DMS79 treated with DMSO at 0.1 percent for 48 hours (cell line): ENCODE data around the gene SLC30A2.

Experiments used
- DNase-seq: peaks from one replicate; lab custom pipeline; 2025; lab: John Stamatoyannopoulos, UW

The SLC30A2 gene

GRCh38 chr1:26069941-26070295 is 24.0 kb upstream of the SLC30A2 start:
- DNase-seq: no peak

GRCh38 chr1:26067432-26067911 is 21.6 kb upstream of the SLC30A2 start, which contains the start of gene TRIM63:
TSS of gene TRIM63 (minus strand) at chr1:26067630. CDS start at chr1:26067494, 136 bp downstream.
- no peak for DNase-seq

- DNase-seq: no peak
Observed at GRCh38 chr1:26066857-26067256, 20.9 kb upstream of the SLC30A2 start.

- DNase-seq: no peak
Observed at GRCh38 chr1:26066160-26066559, 20.2 kb upstream of the SLC30A2 start.

GRCh38 chr1:26064553-26064952 is 18.6 kb upstream of the SLC30A2 start:
- DNase-seq: no peak

- DNase-seq: no peak
Observed at GRCh38 chr1:26060832-26061574, 15.1 kb upstream of the SLC30A2 start.

GRCh38 chr1:26059906-26060305 is 14.0 kb upstream of the SLC30A2 start:
- no peak for DNase-seq

GRCh38 chr1:26058052-26058595 is 12.2 kb upstream of the SLC30A2 start:
- no peak for DNase-seq

- no peak for DNase-seq
Observed at GRCh38 chr1:26057189-26057588, 11.3 kb upstream of the SLC30A2 start.

GRCh38 chr1:26055041-26055440 is 9.1 kb upstream of the SLC30A2 start:
- no peak for DNase-seq

- DNase-seq: no peak
Observed at GRCh38 chr1:26053718-26054560, 8.0 kb upstream of the SLC30A2 start.

- DNase-seq: no peak
Observed at GRCh38 chr1:26050248-26050640, 4.3 kb upstream of the SLC30A2 start.

- DNase-seq: no peak
Observed at GRCh38 chr1:26049531-26050247, 3.8 kb upstream of the SLC30A2 start.

GRCh38 chr1:26047278-26047874 is 1.5 kb upstream of the SLC30A2 start:
- no peak for DNase-seq

- no peak for DNase-seq
Observed at GRCh38 chr1:26046246-26047095, 553 bp upstream of the SLC30A2 start.

GRCh38 chr1:26044971-26045721 is 772 bp downstream of the SLC30A2 start:
- DNase-seq: no peak

GRCh38 chr1:26044414-26044813 is 1.5 kb downstream of the SLC30A2 start:
- DNase-seq: no peak

GRCh38 chr1:26043765-26044164 is 2.2 kb downstream of the SLC30A2 start:
- DNase-seq: no peak

GRCh38 chr1:26041978-26042377 is 3.9 kb downstream of the SLC30A2 start:
- DNase-seq: no peak

GRCh38 chr1:26041401-26041800 is 4.5 kb downstream of the SLC30A2 start:
- DNase-seq: no peak
